Measurements from ENCODE around the gene PLAC1. TPM values are rescaled to one million over a fixed set of nuclear protein-coding genes. Genes with fewer than 3 reads are reported as not detected.

The PLAC1 gene
- polyA plus RNA-seq, 1 experiment: 0.43 TPM

DNA sequence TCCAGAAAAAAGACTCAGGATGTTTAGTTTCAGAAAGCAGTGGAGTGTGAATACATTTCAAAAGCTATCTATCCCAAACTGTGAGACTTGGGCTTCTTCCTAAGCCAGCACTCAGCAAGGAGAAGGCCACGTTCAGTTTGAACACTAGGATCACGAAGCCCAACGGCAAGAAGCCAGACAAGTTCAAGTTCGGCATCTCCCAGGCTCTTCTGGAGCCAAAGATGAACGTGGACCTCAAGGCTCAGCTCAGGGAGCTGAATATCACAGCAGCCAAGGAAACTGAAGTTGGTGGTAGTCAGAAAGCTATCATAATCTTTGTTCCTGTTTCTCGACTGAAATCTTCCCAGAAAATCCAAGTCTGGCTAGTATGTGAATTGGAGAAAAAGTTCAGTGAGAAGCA is 7.6 kb downstream of the PLAC1 start:
- Histone ChIP-seq H3K36me3 (ENCODE audit: control insufficient read depth, insufficient read depth, low read length) (no peaks in the 10 kb centered on the region), H3K4me3 (ENCODE audit: low read depth, low read length) (no peak overlapping the region), H3K27me3 (ENCODE audit: control insufficient read depth, insufficient read depth, low read length) (no peaks in the 10 kb centered on the region)
- no peak for DNase-seq (ENCODE audit: low read depth)
- ChIA-PET POLR2A (no interaction called here), CTCF (no interaction called here)
- TF ChIP-seq, protein P1, sequence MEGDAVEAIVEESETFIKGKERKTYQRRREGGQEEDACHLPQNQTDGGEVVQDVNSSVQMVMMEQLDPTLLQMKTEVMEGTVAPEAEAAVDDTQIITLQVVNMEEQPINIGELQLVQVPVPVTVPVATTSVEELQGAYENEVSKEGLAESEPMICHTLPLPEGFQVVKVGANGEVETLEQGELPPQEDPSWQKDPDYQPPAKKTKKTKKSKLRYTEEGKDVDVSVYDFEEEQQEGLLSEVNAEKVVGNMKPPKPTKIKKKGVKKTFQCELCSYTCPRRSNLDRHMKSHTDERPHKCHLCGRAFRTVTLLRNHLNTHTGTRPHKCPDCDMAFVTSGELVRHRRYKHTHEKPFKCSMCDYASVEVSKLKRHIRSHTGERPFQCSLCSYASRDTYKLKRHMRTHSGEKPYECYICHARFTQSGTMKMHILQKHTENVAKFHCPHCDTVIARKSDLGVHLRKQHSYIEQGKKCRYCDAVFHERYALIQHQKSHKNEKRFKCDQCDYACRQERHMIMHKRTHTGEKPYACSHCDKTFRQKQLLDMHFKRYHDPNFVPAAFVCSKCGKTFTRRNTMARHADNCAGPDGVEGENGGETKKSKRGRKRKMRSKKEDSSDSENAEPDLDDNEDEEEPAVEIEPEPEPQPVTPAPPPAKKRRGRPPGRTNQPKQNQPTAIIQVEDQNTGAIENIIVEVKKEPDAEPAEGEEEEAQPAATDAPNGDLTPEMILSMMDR (IDR thresholded peaks at IDR 0.05; ENCODE audit: insufficient read depth, low read depth, low read length): no peak

DNA sequence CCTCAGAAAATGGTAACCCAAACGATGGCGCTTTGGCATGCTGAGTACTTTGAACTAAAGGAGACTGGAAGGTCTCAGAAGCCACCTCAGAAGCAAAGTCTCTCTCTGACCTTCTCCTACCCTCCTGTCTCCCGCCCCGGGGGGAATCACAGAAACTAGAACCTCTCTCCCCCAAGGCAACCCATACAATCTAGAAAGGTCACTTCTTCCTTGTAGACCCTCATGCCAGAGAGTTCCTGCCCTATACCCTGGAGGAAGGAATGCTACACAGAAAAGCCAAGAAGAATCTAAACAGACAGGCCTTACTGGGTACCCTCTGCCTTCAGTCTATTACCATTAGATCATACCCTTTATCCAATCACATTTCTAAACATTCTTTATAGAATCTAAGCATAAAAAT is 8.5 kb downstream of the PLAC1 start:
- Histone ChIP-seq H3K4me3 (ENCODE audit: low read depth, low read length) (no peak overlapping the region), H3K36me3 (ENCODE audit: control insufficient read depth, insufficient read depth, low read length) (no peaks in the 10 kb centered on the region), H3K27me3 (ENCODE audit: control insufficient read depth, insufficient read depth, low read length) (no peaks in the 10 kb centered on the region)
- no peak for DNase-seq (ENCODE audit: low read depth)
- CTCF ChIA-PET: no interaction called here
- POLR2A ChIA-PET: no interaction called here
- TF ChIP-seq, protein P1 (IDR thresholded peaks at IDR 0.05; ENCODE audit: insufficient read depth, low read depth, low read length): no peak

DNA sequence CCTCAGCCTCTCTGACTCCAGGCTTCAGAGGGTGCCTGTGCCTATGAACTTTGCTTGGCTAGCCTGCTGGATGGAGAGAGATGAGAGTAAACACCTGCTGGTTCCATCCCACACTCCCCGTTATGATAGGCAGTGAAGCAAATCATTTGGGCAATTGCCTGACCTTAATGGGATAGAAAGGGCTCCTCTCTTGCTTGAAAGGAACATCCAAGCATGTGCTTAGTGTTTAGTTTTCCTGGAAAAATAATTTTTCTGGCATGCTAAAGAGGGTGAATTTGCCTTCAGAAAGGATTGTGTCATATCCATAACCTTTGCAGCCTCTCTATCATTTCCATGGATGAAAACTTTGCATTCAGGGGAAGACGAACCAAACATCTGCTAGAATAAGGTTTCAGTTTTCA is 10.8 kb downstream of the PLAC1 start:
- Histone ChIP-seq H3K27me3 (ENCODE audit: control insufficient read depth, insufficient read depth, low read length) (no peaks in the 10 kb centered on the region), H3K36me3 (ENCODE audit: control insufficient read depth, insufficient read depth, low read length) (no peaks in the 10 kb centered on the region), H3K4me3 (ENCODE audit: low read depth, low read length) (no peak overlapping the region)
- CTCF ChIA-PET: no interaction called here
- TF ChIP-seq, protein P1 (IDR thresholded peaks at IDR 0.05; ENCODE audit: insufficient read depth, low read depth, low read length): no peak
- DNase-seq (ENCODE audit: low read depth): no peak
- POLR2A ChIA-PET: no interaction called here

DNA sequence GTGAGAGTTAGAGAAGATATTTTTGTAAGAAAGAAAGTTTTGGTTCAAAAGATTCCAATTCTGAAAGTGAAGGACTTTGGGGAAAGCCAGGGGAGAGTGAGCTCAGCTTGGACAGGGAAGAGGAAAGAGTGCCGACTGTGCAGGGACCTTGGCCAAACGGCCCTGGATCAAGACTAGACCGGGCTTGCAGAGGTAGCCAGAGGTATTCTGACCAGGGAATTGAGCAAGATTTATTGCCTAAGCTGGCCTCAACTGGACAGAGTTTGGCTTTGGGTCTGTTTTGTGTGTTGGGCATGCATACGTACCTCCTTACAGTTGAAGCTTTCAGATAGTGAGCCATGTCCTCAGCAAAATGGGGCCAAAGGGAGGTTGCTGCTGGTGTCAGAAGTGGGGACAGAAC is 11.6 kb downstream of the PLAC1 start:
- POLR2A ChIA-PET: no interaction called here
- H3K36me3 ChIP-seq (ENCODE audit: control insufficient read depth, insufficient read depth, low read length): no peaks in the 10 kb centered on the region
- H3K27me3 ChIP-seq (ENCODE audit: control insufficient read depth, insufficient read depth, low read length): no peaks in the 10 kb centered on the region
- TF ChIP-seq, protein P1 (IDR thresholded peaks at IDR 0.05; ENCODE audit: insufficient read depth, low read depth, low read length): no peak
- CTCF ChIA-PET: no interaction called here
- no peak overlapping the region for H3K4me3 ChIP-seq (ENCODE audit: low read depth, low read length)
- DNase-seq (ENCODE audit: low read depth): no peak

DNA sequence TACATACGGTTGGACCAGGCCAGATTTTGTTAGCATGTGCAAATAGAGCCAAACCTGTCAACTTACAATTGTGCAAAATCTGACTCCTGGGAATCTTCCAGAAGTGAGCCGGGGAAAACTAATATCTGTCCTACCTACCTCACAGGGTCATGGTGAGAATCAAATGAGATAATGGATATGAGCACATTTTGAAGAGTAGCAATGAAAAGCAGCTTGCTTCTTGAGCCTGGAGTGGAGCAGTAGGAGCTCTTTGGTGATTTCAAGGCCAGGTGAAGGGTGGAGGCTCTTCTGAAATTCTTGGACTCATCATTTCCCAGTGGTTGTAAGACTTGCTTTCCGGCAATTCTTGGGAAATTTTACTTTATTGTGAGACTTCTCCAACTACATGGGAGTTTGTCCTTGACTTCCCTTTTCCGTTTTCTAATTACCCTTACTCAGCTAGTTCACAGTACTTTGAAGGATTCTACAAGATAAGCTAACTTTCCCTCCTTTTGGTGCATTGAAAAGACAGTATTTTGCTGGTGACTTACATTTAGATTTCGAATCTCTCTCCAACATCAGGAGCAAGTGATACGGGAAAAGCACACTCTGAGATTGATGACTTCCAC is 12.2 kb downstream of the PLAC1 start:
- DNase-seq (ENCODE audit: low read depth): no peak
- no peaks in the 10 kb centered on the region for H3K27me3 ChIP-seq (ENCODE audit: control insufficient read depth, insufficient read depth, low read length)
- POLR2A ChIA-PET: no interaction called here
- TF ChIP-seq, protein P1 (IDR thresholded peaks at IDR 0.05; ENCODE audit: insufficient read depth, low read depth, low read length): no peak
- CTCF ChIA-PET: no interaction called here
- no peak overlapping the region for H3K4me3 ChIP-seq (ENCODE audit: low read depth, low read length)
- H3K36me3 ChIP-seq (ENCODE audit: control insufficient read depth, insufficient read depth, low read length): no peaks in the 10 kb centered on the region
